ENCODE results near the gene FKBP2.

GRCh38 chr11:64275841-64276240 is 34.9 kb downstream of the FKBP2 start:
- TF ChIP-seq EP300 (IDR thresholded peaks at IDR 0.05) (no peak), POLR2A (IDR thresholded peaks at IDR 0.05) (no peak), CTCF (IDR thresholded peaks at IDR 0.05) (no peak), POLR2AphosphoS5 (IDR thresholded peaks at IDR 0.05) (no peak)

Data from sigmoid colon (tissue), 4 donors.